ENCODE measurements around the gene ADGRL2. TPM values are rescaled to one million over a fixed set of nuclear protein-coding genes. Genes with fewer than 3 reads are reported as not detected.

The ADGRL2 gene
- total RNA-seq, 1 donor from 2014 or later, result 48.9 TPM

GRCh38 chr1:81978945-81979344, 178.2 kb downstream of the ADGRL2 start:
- TF ChIP-seq CTCF (IDR thresholded peaks at IDR 0.05), result no peak
- Histone ChIP-seq H3K27ac (no peak overlapping the region), H3K4me1 (peaks cover 0 to 5% of the 10 kb centered on the region in 2 donors), H3K27me3 (no peaks in the 10 kb centered on the region), H3K36me3 (peaks cover 0 to 18% of the 10 kb centered on the region in 2 donors), H3K9me3 (no peaks in the 10 kb centered on the region), H3K4me3 (no peak overlapping the region)
- intact Hi-C loops (cut with DNase I), result no loop called here
- DNase-seq (ENCODE audit: low spot score in 2 of 2), result no peak

- Histone ChIP-seq H3K4me3 (no peak overlapping the region), H3K36me3 (peaks cover 6 to 32% of the 10 kb centered on the region in 2 donors), H3K9me3 (no peaks in the 10 kb centered on the region), H3K4me1 (peaks cover 0 to 5% of the 10 kb centered on the region in 2 donors), H3K27me3 (no peaks in the 10 kb centered on the region), H3K27ac (no peak overlapping the region)
- intact Hi-C loops (cut with DNase I), result no loop called here
- no peak for DNase-seq (ENCODE audit: low spot score in 2 of 2)
- TF ChIP-seq CTCF (IDR thresholded peaks at IDR 0.05), result no peak
Measured at GRCh38 chr1:81982523-81982922, 181.8 kb downstream of the ADGRL2 start.

DNA sequence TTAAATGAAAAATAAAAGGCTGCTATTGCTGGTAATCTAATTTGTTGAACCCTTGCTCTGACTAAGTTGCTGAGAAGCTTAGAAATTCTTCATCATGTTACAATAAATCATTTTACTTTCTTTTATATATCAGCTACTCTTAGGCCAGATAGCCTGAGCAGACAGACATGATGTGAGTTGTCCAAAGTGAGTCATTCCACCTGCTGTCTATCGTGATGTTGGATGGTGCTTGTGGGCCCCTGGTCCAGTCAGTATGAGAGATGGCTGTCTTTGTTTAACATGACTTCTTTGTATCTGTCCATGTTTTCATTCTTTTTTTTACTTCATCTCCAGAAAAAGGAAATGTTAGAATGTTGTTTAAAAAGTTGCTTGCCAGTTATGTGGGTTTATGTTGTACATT, 188.8 kb downstream of the ADGRL2 start:
- H3K4me3 ChIP-seq, result no peak overlapping the region
- intact Hi-C loops (cut with DNase I), result no loop called here
- no peaks in the 10 kb centered on the region for H3K4me1 ChIP-seq
- no peak for DNase-seq (ENCODE audit: low spot score in 2 of 2)
- H3K27ac ChIP-seq, result no peak overlapping the region
- H3K27me3 ChIP-seq, result no peaks in the 10 kb centered on the region
- H3K9me3 ChIP-seq, result no peaks in the 10 kb centered on the region
- H3K36me3 ChIP-seq, result peaks cover 11 to 19% of the 10 kb centered on the region in 2 donors
- TF ChIP-seq CTCF (IDR thresholded peaks at IDR 0.05), result no peak

DNA sequence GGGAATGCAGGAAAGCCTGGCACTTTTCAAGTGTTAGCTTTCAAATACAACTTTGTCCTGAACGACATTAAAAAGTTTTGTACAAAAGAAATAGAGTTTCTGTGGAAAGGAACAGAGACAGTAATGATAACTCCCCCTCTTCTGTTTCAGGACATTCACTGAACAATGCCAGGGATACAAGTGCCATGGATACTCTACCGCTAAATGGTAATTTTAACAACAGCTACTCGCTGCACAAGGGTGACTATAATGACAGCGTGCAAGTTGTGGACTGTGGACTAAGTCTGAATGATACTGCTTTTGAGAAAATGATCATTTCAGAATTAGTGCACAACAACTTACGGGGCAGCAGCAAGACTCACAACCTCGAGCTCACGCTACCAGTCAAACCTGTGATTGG, 189.5 kb downstream of the ADGRL2 start:
- no peak overlapping the region for H3K4me3 ChIP-seq
- H3K9me3 ChIP-seq, result no peaks in the 10 kb centered on the region
- DNase-seq (ENCODE audit: low spot score in 2 of 2), result no peak
- peaks cover 5 to 13% of the 10 kb centered on the region in 2 donors for H3K36me3 ChIP-seq
- no peaks in the 10 kb centered on the region for H3K4me1 ChIP-seq
- no peaks in the 10 kb centered on the region for H3K27me3 ChIP-seq
- intact Hi-C loops (cut with DNase I), result loop anchor here (5.0 kb wide), 1 partner anchor 188 kb away; the partner anchor contains the start of gene ADGRL2
- no peak for TF ChIP-seq CTCF (IDR thresholded peaks at IDR 0.05)
- H3K27ac ChIP-seq, result no peak overlapping the region

DNA sequence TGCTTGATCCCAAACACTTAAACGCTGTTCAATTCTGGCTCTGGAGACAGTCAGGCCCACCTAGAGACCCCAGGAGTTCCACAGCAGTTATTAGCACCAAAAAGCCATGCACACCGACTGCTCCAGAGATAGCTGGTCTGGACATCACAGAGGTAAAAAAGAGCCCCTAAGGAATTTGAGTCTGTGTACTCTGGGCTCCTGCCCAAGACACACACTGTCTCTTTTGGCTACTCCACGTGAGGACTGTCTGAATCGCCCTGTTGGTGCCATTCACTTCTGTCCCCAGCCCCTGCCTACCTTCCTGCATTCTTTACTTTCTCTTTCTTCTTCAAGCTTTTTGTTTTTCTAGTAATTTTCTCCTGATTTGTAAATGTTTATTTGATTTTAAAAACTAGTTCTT, 197.4 kb downstream of the ADGRL2 start:
- H3K27me3 ChIP-seq, result no peaks in the 10 kb centered on the region
- H3K27ac ChIP-seq, result peak overlapping the region in 1 of 2 donors; percentile 43
- H3K4me1 ChIP-seq, result peaks cover 0 to 4% of the 10 kb centered on the region in 2 donors
- no peaks in the 10 kb centered on the region for H3K36me3 ChIP-seq
- peak overlapping the region in 1 of 2 donors; percentile 18 for H3K4me3 ChIP-seq
- intact Hi-C loops (cut with DNase I), result no loop called here
- TF ChIP-seq CTCF (IDR thresholded peaks at IDR 0.05), result no peak
- no peak for DNase-seq (ENCODE audit: low spot score in 2 of 2)
- no peaks in the 10 kb centered on the region for H3K9me3 ChIP-seq

DNA sequence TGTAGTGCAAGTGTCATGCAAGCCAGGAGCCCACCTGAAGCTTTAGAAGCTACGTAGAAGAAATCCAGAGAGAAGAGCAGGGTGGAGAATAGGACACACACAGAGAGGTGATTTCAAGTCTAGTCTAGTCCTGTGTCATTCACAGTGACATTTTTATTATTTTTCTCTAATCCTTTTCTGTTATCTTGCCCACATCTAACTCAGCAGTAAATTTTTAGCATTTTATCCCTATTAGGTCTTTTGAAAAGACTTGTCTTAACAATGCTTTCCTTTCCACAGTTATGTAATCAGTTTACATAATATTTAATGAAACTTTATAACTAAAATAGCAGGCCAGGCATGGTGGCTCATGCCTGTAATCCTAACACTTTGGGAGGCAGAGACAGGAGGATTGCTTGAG, 198.6 kb downstream of the ADGRL2 start:
- no peak for DNase-seq (ENCODE audit: low spot score in 2 of 2)
- Histone ChIP-seq H3K4me1 (peaks cover 0 to 4% of the 10 kb centered on the region in 2 donors), H3K36me3 (no peaks in the 10 kb centered on the region), H3K27me3 (no peaks in the 10 kb centered on the region), H3K4me3 (no peak overlapping the region), H3K9me3 (no peaks in the 10 kb centered on the region), H3K27ac (no peak overlapping the region)
- TF ChIP-seq CTCF (IDR thresholded peaks at IDR 0.05), result no peak
- intact Hi-C loops (cut with DNase I), result no loop called here

Data from ascending aorta (tissue), 2 donors.